ENCODE results near the gene HSDL1. TPM values are rescaled to one million over a fixed set of nuclear protein-coding genes. Genes with fewer than 3 reads are reported as not detected.

The HSDL1 gene
- total RNA-seq, 1 experiment from 2014 or later = 35.8 TPM

DNA sequence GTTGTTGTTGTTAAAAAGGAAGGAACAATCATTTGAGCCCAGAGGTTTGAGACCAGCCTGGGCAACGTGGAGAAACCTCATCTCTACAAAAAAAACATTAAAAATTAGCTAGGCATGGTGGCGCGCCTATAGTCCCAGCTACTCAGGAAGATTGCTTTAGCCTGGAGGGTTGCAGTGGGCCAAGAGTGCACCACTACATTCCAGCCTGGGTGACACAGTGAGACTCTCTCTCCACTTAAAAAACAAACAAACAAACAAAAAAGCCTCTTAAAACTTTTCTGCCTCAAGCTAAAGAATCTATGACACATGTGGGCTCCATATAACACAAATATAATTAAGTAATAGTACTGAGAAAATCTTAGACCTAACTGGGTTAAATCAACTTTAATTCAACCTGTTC, 40.7 kb downstream of the HSDL1 start:
- intact Hi-C loops (cut with micrococcal nuclease) = no loop called here
- H4K20me1 ChIP-seq (ENCODE audit: insufficient read depth) = peaks cover 6% of the 10 kb centered on the region; the same call in 1 of the 2 replicates
- H3K36me3 ChIP-seq (ENCODE audit: control insufficient read depth in 1 of 2, insufficient read depth in 2 of 2, low read length in 2 of 2) = peaks cover 3 to 9% of the 10 kb centered on the region in 2 experiments; a peak in 2 of 4 replicates
- POLR2A ChIA-PET = no interaction called here
- ATAC-seq (no peak), DNase-seq (ENCODE audit: low read depth, low spot score) (no peak)
- H3K9me2 ChIP-seq (ENCODE audit: insufficient read depth) = no peaks in the 10 kb centered on the region
- H3K27ac ChIP-seq (ENCODE audit: low read depth, low read length) = no peak overlapping the region
- H3K4me3 ChIP-seq (replicated peaks in 1 of 2; ENCODE audit: low read depth in 1 of 2, low read length in 2 of 2) = no peak overlapping the region
- RAD21 ChIA-PET (ENCODE audit: low non-redundant PET in 1 of 2, low total read pairs in 2 of 2, uncharacterized antibody in 2 of 2, unreplicated experiment in 2 of 2) = no interaction called here
- H3K4me2 ChIP-seq (ENCODE audit: low read length) = no peak overlapping the region
- H3K4me1 ChIP-seq (ENCODE audit: control insufficient read depth in 1 of 2, insufficient read depth in 2 of 2, low read length in 2 of 2) = peaks cover 15 to 16% of the 10 kb centered on the region in 2 experiments
- no peak overlapping the region for H3K9ac ChIP-seq (ENCODE audit: low read length)
- no peaks in the 10 kb centered on the region for H3K9me3 ChIP-seq (ENCODE audit: control insufficient read depth in 1 of 2, insufficient read depth in 1 of 2, low read depth in 1 of 2, low read length in 2 of 2)
- H3K79me2 ChIP-seq (ENCODE audit: insufficient read depth, low read length) = peaks cover 79% of the 10 kb centered on the region
- no peak overlapping the region for H2AFZ ChIP-seq (ENCODE audit: low read depth, low read length, poor library complexity, severe bottlenecking)
- no TSS peak for BruUV-seq (replicated peaks)
- H3K27me3 ChIP-seq (ENCODE audit: insufficient read depth, low read length) = no peaks in the 10 kb centered on the region
- TF ChIP-seq, protein P1, sequence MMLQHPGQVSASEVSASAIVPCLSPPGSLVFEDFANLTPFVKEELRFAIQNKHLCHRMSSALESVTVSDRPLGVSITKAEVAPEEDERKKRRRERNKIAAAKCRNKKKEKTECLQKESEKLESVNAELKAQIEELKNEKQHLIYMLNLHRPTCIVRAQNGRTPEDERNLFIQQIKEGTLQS (IDR thresholded peaks at IDR 0.05) = no peak
- no peak for TF ChIP-seq ZFX (IDR thresholded peaks at IDR 0.05)
- no peak for TF ChIP-seq CEBPB (IDR thresholded peaks at IDR 0.05; ENCODE audit: low read depth)
- no peak for TF ChIP-seq POLR2A (IDR thresholded peaks at IDR 0.05; ENCODE audit: borderline replicate concordance, extremely low read depth, insufficient read depth, insufficient read length)
- no peak for TF ChIP-seq ELF1 (IDR thresholded peaks at IDR 0.05; ENCODE audit: borderline replicate concordance, low read depth)
- CTCF ChIA-PET = interaction anchor here (1.2 kb wide), 1 partner anchor 20 kb away, joined by 3 read pairs; no protein-coding TSS in a partner anchor

- no peaks in the 10 kb centered on the region for H3K27me3 ChIP-seq (ENCODE audit: insufficient read depth, low read length)
- intact Hi-C loops (cut with micrococcal nuclease) = no loop called here
- POLR2A ChIA-PET = no interaction called here
- H3K9me3 ChIP-seq (ENCODE audit: control insufficient read depth in 1 of 2, insufficient read depth in 1 of 2, low read depth in 1 of 2, low read length in 2 of 2) = no peaks in the 10 kb centered on the region
- no peak for TF ChIP-seq MAX (IDR thresholded peaks at IDR 0.05)
- H3K4me2 ChIP-seq (ENCODE audit: low read length) = no peak overlapping the region
- peaks cover 73% of the 10 kb centered on the region for H3K79me2 ChIP-seq (ENCODE audit: insufficient read depth, low read length)
- ATAC-seq = no peak
- H2AFZ ChIP-seq (ENCODE audit: low read depth, low read length, poor library complexity, severe bottlenecking) = no peak overlapping the region
- BruUV-seq (replicated peaks) = no TSS peak
- peaks cover 6% of the 10 kb centered on the region; the same call in 1 of the 2 replicates for H4K20me1 ChIP-seq (ENCODE audit: insufficient read depth)
- no peak overlapping the region for H3K9ac ChIP-seq (ENCODE audit: low read length)
- no peak for DNase-seq (ENCODE audit: low read depth, low spot score)
- no peak overlapping the region for H3K4me3 ChIP-seq (replicated peaks in 1 of 2; ENCODE audit: low read depth in 1 of 2, low read length in 2 of 2)
- CTCF ChIA-PET = interaction anchor here (1.3 kb wide), 1 partner anchor 83 kb away, joined by 3 read pairs; the partner anchor contains the start of gene TAF1C
- H3K9me2 ChIP-seq (ENCODE audit: insufficient read depth) = no peaks in the 10 kb centered on the region
- H3K36me3 ChIP-seq (ENCODE audit: control insufficient read depth in 1 of 2, insufficient read depth in 2 of 2, low read length in 2 of 2) = peaks cover 6 to 9% of the 10 kb centered on the region in 2 experiments
- RAD21 ChIA-PET (ENCODE audit: low non-redundant PET in 1 of 2, low total read pairs in 2 of 2, uncharacterized antibody in 2 of 2, unreplicated experiment in 2 of 2) = no interaction called here
- H3K27ac ChIP-seq (ENCODE audit: low read depth, low read length) = no peak overlapping the region
- peaks cover 16 to 17% of the 10 kb centered on the region in 2 experiments for H3K4me1 ChIP-seq (ENCODE audit: control insufficient read depth in 1 of 2, insufficient read depth in 2 of 2, low read length in 2 of 2)
These were observed 41.3 kb downstream of the HSDL1 start for GRCh38 chr16:84103678-84104077.

Measured in HCT116 (cell line).